Dendritic cell treated with granulocyte-macrophage colony-stimulating factor and Interleukin-4, amounts not matched to agents 40 ng/mL and 50 ng/mL, for 4 days (primary cell): ENCODE results near the gene RALGPS2.
"Not testable (repeated sequence)": the region's sequence is repeated elsewhere in the genome, so short reads cannot be mapped to it uniquely, and the experiment has no call there.

Source experiments
- H3K27ac Mint-ChIP-seq: one replicate; pipeline ENCODE4 v1.8.0; 2022; ENCODE audit warnings: mild to moderate bottlenecking, mixed read lengths
- H3K27me3 Mint-ChIP-seq: one replicate; pipeline ENCODE4 v1.8.0; 2022; ENCODE audit warnings: mild to moderate bottlenecking, mixed read lengths
- H3K36me3 Mint-ChIP-seq: one replicate; pipeline ENCODE4 v1.8.0; 2022; ENCODE audit warnings: low read depth, mixed read lengths
- H3K4me1 Mint-ChIP-seq: one replicate; pipeline ENCODE4 v1.8.0; 2022; ENCODE audit warnings: low read depth, mixed read lengths
- H3K4me3 Mint-ChIP-seq: one replicate; pipeline ENCODE4 v1.8.0; 2022; ENCODE audit warnings: mild to moderate bottlenecking, moderate library complexity, mixed read lengths
- H3K9me3 Mint-ChIP-seq: one replicate; pipeline ENCODE4 v1.8.0; 2022; ENCODE audit warnings: mixed read lengths
- intact Hi-C: fragments of 100-400 bp; cut with micrococcal nuclease; formaldehyde crosslinking; loops from one replicate; pipeline ENCODE4 v1.15.0; 2022

Gene RALGPS2

DNA sequence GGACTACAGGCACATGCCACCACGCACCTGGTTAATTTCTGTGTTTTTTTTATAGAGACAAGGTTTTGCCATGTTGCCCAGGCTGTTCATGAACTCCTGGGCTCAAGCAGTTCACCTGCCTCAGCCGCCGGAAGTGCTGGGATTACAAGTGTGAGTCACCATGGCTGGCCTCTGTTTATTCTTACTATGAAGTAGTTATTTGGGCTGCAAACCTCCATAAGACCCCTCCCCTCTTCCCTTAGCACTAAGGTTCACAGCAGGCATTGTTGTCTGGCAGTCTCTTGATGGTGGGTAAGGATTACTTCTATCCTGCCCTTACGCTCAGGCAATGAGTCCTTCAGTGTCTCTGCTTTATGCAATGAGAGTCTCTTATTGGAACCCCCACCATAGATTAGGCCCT is 94.1 kb downstream of the RALGPS2 start:
- H3K27ac Mint-ChIP-seq = no peak overlapping the region
- no peak overlapping the region for H3K4me3 Mint-ChIP-seq
- no peaks in the 10 kb centered on the region for H3K4me1 Mint-ChIP-seq

DNA sequence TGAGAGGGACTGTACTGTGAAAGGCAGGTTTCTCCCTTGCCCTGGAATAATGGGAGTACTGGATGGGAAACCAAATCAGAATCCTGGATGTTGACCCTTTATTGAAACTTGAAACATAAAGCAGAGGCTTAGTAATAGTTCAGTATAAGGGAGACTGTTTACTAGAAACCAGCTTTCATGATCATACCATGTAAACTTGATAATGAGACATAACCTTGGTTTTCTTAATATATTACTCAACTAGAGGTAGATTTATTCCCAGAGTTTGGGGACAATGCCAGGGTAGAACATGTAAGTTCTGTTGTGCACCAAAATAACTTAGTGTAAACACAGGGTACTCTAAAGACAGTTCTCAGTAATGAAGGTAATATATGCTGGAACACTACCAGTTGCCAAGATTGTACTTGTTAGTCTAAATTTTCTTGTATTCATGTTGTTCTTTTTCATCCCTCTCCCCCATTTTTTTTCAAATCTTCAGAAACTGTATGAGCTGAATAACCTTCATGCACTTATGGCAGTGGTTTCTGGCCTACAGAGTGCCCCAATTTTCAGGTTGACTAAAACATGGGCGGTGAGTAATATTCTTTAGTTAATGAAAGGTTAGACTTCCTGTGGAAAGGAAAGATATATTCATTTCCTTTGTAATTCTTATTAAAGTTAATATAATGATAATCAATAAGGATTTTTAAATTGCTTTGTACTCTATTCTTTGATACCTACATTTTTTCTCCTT is 96.3 kb downstream of the RALGPS2 start:
- intact Hi-C loops = no loop called here
- no peaks in the 10 kb centered on the region for H3K27me3 Mint-ChIP-seq
- no peaks in the 10 kb centered on the region for H3K4me1 Mint-ChIP-seq
- H3K36me3 Mint-ChIP-seq = peaks cover 12% of the 10 kb centered on the region
- H3K9me3 Mint-ChIP-seq = no peaks in the 10 kb centered on the region
- no peak overlapping the region for H3K4me3 Mint-ChIP-seq
- no peak overlapping the region for H3K27ac Mint-ChIP-seq

More for the DNA sequence above, 94.1 kb downstream of the RALGPS2 start:
- Mint-ChIP-seq H3K9me3 (no peaks in the 10 kb centered on the region), H3K27me3 (no peaks in the 10 kb centered on the region), H3K36me3 (peaks cover 19% of the 10 kb centered on the region)
- intact Hi-C loops = no loop called here

DNA sequence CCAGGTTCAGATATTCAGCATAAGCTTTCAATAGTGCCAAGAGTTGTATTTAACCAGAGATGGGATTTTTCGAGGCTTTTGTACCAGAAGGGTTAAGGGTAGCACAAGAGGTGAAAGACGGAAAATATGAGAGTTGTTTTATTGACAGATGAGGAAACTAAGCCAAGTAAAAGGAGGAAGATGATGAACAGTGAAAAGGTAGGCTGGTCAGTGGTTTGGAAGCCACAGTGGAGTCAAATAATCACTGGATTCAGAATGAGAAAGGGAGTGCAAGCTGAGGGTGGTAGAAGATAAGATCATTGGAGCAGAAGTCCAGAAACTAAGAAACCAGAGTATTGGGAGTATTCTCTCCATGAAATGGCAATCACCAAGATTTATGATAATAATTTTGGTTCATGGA is 100.1 kb downstream of the RALGPS2 start:
- no peak overlapping the region for H3K4me3 Mint-ChIP-seq
- intact Hi-C loops = no loop called here
- H3K27me3 Mint-ChIP-seq = no peaks in the 10 kb centered on the region
- peaks cover 12% of the 10 kb centered on the region for H3K36me3 Mint-ChIP-seq
- H3K9me3 Mint-ChIP-seq = no peaks in the 10 kb centered on the region
- H3K4me1 Mint-ChIP-seq = no peaks in the 10 kb centered on the region
- no peak overlapping the region for H3K27ac Mint-ChIP-seq

DNA sequence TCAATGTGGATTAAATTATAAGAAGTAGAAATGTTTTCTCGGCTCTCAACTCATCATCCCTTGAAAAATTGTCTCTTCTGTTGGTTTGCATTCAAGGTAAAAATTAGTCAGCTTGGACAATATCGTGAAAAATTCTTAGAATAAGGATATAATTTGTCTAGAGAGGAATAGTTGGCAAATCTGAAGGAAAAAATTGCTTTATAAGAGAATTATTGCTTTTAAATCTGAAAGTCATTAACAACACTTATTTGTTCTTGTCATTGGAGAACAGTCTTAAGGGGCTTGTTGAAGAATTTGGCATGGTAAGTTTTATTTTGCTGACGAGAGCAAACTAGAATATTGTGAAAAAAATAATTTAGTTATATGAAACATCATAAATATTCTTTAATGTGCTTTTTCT is 119.4 kb downstream of the RALGPS2 start:
- Mint-ChIP-seq H3K27me3 (no peaks in the 10 kb centered on the region), H3K27ac (no peak overlapping the region), H3K9me3 (peaks cover 14% of the 10 kb centered on the region), H3K36me3 (no peaks in the 10 kb centered on the region), H3K4me1 (no peaks in the 10 kb centered on the region), H3K4me3 (no peak overlapping the region)
- intact Hi-C loops = no loop called here

DNA sequence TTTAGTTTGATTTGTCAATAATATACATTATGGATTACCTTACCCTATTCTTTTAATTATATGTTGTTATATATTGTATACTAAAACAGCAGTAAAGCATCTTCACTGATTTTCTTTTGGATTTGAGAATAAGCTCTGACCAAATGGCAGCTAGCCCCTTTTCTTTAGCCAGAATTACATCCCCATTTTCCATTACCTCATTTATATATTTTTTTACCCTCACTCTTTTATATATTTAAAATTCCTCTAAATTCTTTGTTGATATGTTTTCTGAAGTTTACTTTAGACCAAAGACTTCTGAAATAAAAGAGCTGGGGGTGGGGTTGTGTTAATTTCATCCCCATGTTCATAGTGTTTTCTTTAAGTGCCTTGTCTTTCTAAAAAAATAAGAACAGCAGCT is 121.3 kb downstream of the RALGPS2 start:
- Mint-ChIP-seq H3K4me3 (no peak overlapping the region), H3K27me3 (no peaks in the 10 kb centered on the region)
- intact Hi-C loops = no loop called here

DNA sequence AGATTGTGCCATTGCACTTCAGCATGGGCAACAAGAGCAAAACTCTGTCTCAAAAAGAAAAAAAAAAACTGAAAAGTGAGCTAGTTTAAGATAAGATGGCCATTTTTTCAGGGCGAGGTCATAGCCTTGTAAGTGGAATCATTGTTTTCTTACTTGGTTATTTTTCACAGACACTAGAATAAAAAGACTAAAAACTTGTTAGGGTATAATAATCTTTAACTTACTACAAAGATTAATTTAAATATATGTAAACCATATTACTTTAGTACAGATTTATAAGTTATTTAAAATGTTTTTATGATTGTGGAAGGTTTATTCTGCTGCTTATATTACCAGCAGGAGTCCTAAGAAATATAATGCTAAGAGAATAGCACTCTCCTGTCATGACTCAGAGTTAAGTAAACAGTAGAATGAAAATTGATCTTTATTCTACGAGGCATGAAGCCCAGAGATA is 122.4 kb downstream of the RALGPS2 start:
- Mint-ChIP-seq H3K27ac (no peak overlapping the region), H3K36me3 (no peaks in the 10 kb centered on the region)

More for the DNA sequence above, 121.3 kb downstream of the RALGPS2 start:
- no peaks in the 10 kb centered on the region for H3K36me3 Mint-ChIP-seq
- no peaks in the 10 kb centered on the region for H3K9me3 Mint-ChIP-seq
- no peak overlapping the region for H3K27ac Mint-ChIP-seq
- no peaks in the 10 kb centered on the region for H3K4me1 Mint-ChIP-seq

DNA sequence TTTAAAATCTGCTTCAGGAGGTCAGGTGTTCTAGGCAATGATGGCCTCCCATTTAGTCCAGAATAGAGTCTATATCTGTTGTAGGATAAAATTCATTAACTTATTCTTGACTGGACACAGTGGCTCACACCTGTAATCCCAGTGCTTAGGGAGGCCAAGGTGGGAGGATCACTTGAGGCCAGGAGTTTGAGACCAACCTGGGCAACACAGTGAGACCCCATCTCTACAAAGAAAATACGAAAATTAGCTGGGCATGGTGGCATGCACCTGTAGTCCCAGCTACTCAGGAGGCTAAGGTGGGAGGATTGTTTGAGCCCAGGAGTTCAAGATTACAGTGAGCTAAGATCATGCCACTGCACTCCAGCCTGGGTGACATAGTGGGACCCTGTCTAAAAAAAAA is 122.9 kb downstream of the RALGPS2 start:
- H3K36me3 Mint-ChIP-seq, H3K27ac Mint-ChIP-seq, H3K27me3 Mint-ChIP-seq, H3K9me3 Mint-ChIP-seq, H3K4me1 Mint-ChIP-seq, H3K4me3 Mint-ChIP-seq, intact Hi-C loops: not testable (repeated sequence)

More for the DNA sequence above, 122.4 kb downstream of the RALGPS2 start:
- H3K9me3 Mint-ChIP-seq = no peaks in the 10 kb centered on the region
- intact Hi-C loops = no loop called here
- no peaks in the 10 kb centered on the region for H3K4me1 Mint-ChIP-seq
- no peaks in the 10 kb centered on the region for H3K27me3 Mint-ChIP-seq
- H3K4me3 Mint-ChIP-seq = no peak overlapping the region

DNA sequence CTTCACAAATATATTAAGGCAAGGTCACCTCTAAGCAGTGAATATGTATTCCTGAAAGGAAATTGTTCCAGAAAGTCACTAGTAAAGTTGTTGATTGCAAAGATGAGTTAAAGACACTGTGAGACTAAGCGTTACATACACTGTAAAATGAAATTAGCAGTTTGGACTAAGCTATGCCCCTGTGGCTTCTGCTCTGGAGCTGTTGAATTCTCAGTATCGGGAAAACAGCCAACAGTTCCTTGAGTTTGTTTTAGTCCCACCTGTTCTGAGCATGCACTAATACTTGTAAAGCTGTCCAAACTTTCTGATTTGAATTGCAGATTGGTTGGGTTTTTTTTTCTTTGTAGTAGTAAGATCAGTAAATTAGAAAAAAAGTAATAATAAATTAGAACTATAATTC is 124.9 kb downstream of the RALGPS2 start:
- Mint-ChIP-seq H3K4me1 (no peaks in the 10 kb centered on the region), H3K27me3 (no peaks in the 10 kb centered on the region), H3K27ac (no peak overlapping the region), H3K4me3 (no peak overlapping the region), H3K9me3 (no peaks in the 10 kb centered on the region), H3K36me3 (no peaks in the 10 kb centered on the region)
- intact Hi-C loops = no loop called here

DNA sequence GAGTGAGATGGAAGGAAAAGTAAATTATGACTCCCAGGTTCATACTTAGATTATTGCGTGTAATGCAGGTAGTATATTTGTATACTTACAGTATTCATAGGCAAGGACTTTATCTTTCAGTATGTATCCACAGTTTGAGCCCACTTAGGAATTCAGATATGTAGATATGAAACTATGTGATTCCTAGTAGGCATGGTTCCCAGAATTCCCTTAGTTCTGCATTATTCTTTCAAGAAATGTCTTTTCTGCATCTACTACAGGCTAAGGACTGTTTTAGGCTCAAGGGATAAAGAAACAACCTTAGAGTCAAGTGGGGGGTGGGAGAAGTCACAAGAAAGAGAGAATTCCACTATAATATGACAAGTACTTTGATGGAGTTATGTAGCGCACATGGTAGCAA is 132.1 kb downstream of the RALGPS2 start:
- no peaks in the 10 kb centered on the region for H3K4me1 Mint-ChIP-seq
- H3K4me3 Mint-ChIP-seq = no peak overlapping the region
- no peaks in the 10 kb centered on the region for H3K27me3 Mint-ChIP-seq
- H3K36me3 Mint-ChIP-seq = no peaks in the 10 kb centered on the region
- intact Hi-C loops = no loop called here
- H3K9me3 Mint-ChIP-seq = no peaks in the 10 kb centered on the region
- H3K27ac Mint-ChIP-seq = no peak overlapping the region

DNA sequence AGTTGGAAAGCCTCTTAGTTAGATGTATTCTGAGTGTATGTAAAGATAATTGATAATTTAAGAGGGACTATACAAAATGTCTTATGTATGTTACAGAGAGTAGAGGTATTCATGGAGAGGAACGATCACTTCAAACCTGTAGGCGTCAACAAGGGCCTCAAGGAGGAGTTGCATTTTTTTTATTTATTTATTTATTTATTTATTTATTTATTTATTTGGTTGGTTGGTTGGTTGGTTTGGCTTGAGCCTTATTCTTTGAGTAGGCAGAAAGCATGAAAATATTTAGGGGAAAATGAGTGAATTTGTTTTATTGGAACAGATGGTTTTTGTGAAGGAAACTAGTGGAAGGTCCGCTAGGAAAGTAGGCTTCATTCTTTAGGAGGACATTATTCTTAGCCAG is 137.4 kb downstream of the RALGPS2 start:
- intact Hi-C loops = no loop called here
- Mint-ChIP-seq H3K9me3 (no peaks in the 10 kb centered on the region), H3K27me3 (no peaks in the 10 kb centered on the region), H3K36me3 (no peaks in the 10 kb centered on the region), H3K4me1 (peaks cover under 1% of the 10 kb centered on the region), H3K27ac (no peak overlapping the region), H3K4me3 (no peak overlapping the region)

DNA sequence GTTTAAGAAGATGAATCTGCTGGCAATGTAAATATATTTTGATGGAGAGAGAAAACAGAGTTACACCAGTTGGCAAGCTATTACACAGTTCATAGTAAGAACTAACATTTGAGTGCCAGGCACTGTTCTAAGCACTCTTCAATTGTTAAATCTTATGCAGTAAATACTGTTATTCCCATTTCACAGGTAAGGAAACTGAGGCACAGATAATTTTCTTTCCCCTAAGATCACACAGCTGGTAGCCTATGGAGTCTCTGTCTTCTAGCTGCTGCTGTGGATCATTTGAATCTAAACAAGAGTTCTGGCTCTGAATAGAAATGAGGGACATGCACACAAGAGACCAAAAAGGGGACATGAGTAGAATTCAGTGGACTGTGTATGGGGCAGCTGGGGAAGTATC is 137.8 kb downstream of the RALGPS2 start:
- no peak overlapping the region for H3K4me3 Mint-ChIP-seq
- no peaks in the 10 kb centered on the region for H3K9me3 Mint-ChIP-seq
- no peaks in the 10 kb centered on the region for H3K27me3 Mint-ChIP-seq
- H3K4me1 Mint-ChIP-seq = peaks cover 5% of the 10 kb centered on the region
- H3K27ac Mint-ChIP-seq = no peak overlapping the region
- intact Hi-C loops = no loop called here
- no peaks in the 10 kb centered on the region for H3K36me3 Mint-ChIP-seq

DNA sequence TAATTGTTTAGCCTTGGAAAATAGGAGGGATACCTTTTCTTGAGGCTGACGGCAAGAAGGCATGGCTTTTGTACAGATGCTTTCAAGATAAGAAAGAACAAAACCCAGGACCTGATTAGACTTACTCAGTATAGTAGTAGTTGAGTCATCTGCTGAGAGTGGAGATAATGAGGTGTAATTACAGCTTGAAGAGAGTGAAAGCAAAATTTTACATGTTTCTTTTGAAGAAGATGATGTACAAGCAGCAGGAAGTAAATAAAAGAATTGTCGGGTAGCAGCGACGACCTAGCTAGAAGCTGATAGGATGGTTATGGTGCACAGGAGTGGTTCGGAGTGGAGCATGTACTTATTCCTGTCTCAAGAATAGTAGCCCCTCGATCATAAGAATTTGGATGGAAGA is 139.3 kb downstream of the RALGPS2 start:
- H3K36me3 Mint-ChIP-seq = no peaks in the 10 kb centered on the region
- no peak overlapping the region for H3K27ac Mint-ChIP-seq
- no peaks in the 10 kb centered on the region for H3K27me3 Mint-ChIP-seq
- peaks cover 5% of the 10 kb centered on the region for H3K4me1 Mint-ChIP-seq
- intact Hi-C loops = no loop called here
- H3K4me3 Mint-ChIP-seq = no peak overlapping the region
- no peaks in the 10 kb centered on the region for H3K9me3 Mint-ChIP-seq

DNA sequence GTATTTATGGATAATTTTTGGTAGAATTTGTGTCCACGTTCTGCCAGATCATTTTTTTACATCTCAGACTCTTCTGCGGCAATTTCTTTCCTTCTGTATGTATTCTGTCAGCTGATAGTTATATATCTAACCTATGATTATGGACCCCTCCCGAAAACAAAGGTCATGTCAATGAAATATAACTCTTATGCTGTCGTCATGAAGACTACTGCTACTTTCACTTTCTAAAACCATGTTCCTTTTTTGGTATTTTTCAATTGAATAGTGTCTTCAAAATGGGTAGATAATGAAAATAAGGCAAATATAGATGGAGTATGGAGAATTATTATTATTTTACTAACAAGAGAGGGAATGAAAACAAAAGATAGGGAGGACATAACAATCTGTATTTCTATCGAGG is 142.6 kb downstream of the RALGPS2 start:
- Mint-ChIP-seq H3K27me3 (no peaks in the 10 kb centered on the region), H3K36me3 (no peaks in the 10 kb centered on the region), H3K27ac (no peak overlapping the region), H3K9me3 (no peaks in the 10 kb centered on the region), H3K4me3 (peak overlapping the region; percentile 60), H3K4me1 (peaks cover 5% of the 10 kb centered on the region)
- intact Hi-C loops = no loop called here

DNA sequence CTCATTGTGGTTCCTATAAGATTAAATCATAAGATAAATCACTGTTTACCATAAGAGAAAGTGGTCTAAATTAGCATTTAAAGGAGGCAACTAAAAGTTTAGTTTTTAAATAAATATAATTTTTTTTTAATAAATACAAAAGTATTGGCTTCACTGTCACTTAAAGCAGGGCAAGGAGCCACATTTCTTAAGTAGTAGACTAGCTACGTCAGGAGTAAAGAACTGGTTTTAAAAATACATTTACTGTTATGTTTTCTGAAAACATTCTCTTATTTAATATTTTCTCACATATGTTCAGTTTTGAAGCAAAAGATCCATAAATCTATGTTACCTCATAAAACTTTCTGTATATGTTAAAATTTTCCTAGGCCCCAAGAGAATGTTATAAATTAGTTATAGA is 143.7 kb downstream of the RALGPS2 start:
- Mint-ChIP-seq H3K27me3 (no peaks in the 10 kb centered on the region), H3K9me3 (no peaks in the 10 kb centered on the region), H3K27ac (no peak overlapping the region), H3K4me3 (no peak overlapping the region), H3K36me3 (no peaks in the 10 kb centered on the region), H3K4me1 (peaks cover 5% of the 10 kb centered on the region)
- intact Hi-C loops = no loop called here

DNA sequence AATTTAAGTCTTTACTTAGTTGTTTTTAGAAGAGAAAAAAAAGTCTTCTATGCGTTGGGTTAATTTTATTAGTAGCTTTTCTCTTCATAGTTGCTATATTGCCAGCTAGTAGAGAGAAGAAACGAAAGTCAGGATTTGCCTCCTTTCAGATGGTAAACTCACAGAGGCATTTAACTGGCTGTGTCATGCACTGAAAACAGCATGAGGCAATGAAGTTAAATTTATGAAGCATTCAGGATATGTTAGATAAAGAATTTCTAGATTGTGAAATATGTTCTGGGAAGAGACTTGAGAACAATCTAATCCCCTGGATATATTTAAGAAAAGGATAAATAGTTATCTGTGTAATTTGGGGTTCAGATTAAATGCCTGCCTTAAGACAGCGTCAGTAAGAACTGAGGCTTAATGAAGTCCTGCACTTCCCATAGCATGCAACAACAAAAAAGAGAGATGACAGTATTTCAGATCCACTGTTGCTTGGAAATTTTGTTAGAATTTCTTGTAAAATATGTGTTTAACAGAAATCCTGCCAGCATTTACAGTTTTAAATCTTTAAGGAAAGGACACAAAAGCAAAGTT is 144.2 kb downstream of the RALGPS2 start:
- intact Hi-C loops = no loop called here

More for the DNA sequence above, 144.2 kb downstream of the RALGPS2 start:
- Mint-ChIP-seq H3K36me3 (no peaks in the 10 kb centered on the region), H3K9me3 (no peaks in the 10 kb centered on the region), H3K27ac (no peak overlapping the region), H3K4me3 (no peak overlapping the region), H3K27me3 (no peaks in the 10 kb centered on the region), H3K4me1 (peaks cover 5% of the 10 kb centered on the region)
